ENCODE measurements around the gene KRT39.

GRCh38 chr17:40995116-40995515 lies 28.4 kb upstream of the KRT39 start:
- no peak for TF ChIP-seq CTCF (IDR thresholded peaks at IDR 0.05; ENCODE audit: borderline replicate concordance, extremely low read depth, low read length, poor library complexity, severe bottlenecking)
- no peak for TF ChIP-seq EZH2 (IDR thresholded peaks at IDR 0.05; ENCODE audit: borderline replicate concordance, low read depth, low read length, severe bottlenecking)

All from DND-41 (cell line).